Measurements from ENCODE around the gene MYRIP. TPM values are rescaled to one million over a fixed set of nuclear protein-coding genes. Genes with fewer than 3 reads are reported as not detected.
A peak's percentile ranks its signal among the peaks of the same experiment; 100 is the strongest.

The MYRIP gene
- total RNA-seq, 4 donors from 2014 or later: 1.6 to 7.1 (median 3.6) TPM

- no peaks in the 10 kb centered on the region for H3K9me3 ChIP-seq
- WGBS, 2 donors: 94 to 98% methylated on average over 2 of the region's 2 CpGs
- DNase-seq: no peak
- H3K4me1 ChIP-seq: peaks cover 0 to 6% of the 10 kb centered on the region in 2 donors
- no peak overlapping the region for H3K4me3 ChIP-seq (replicated peaks in 1 of 3)
- no peak overlapping the region for H3K27ac ChIP-seq
- TF ChIP-seq CTCF (IDR thresholded peaks at IDR 0.05) (no peak), POLR2A (IDR thresholded peaks at IDR 0.05) (no peak)
- H3K27me3 ChIP-seq: no peaks in the 10 kb centered on the region
- no peaks in the 10 kb centered on the region for H3K36me3 ChIP-seq
- intact Hi-C loops (cut with DNase I): no loop called here
These were observed 488.7 kb downstream of the MYRIP start for GRCh38 chr3:40298075-40298474.

DNA sequence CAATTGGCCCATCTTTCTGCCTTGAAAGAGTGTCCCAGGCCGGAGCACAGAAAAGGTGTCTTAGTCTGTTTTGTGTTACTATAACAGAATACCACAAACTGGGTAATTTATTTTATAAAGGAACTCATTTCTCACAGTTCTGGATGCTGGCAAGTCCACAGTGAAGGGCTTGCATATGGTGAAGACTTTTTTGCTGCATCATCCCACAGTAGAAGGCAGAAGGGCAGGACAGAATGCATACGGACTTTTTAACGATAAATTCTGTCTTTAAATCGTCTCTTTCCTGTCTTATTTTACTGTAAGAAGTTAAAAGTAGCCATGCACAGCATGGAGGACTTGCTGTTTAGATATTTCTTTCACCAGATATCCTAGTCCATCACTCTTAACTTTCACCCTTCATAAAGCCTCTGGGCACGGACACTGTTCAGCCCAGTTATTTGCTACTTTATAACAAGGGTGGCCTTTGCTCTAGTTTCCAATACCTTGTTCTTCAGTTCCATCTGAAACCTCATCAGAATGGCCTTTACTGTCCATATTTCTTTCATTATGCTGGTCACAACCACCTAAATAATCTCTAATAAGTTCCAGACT, 489.8 kb downstream of the MYRIP start:
- Histone ChIP-seq H3K27ac (peak overlapping the region in 1 of 3 donors; percentile 22), H3K4me3 (replicated peaks in 1 of 3) (no peak overlapping the region), H3K36me3 (no peaks in the 10 kb centered on the region), H3K4me1 (peaks cover 0 to 6% of the 10 kb centered on the region in 2 donors), H3K9me3 (no peaks in the 10 kb centered on the region), H3K27me3 (no peaks in the 10 kb centered on the region)
- WGBS, 2 donors: 95 to 96% methylated on average over 5 of the region's 5 CpGs
- intact Hi-C loops (cut with DNase I): no loop called here
- no peak for TF ChIP-seq CTCF (IDR thresholded peaks at IDR 0.05)
- TF ChIP-seq POLR2A (IDR thresholded peaks at IDR 0.05): no peak
- no peak for DNase-seq

DNA sequence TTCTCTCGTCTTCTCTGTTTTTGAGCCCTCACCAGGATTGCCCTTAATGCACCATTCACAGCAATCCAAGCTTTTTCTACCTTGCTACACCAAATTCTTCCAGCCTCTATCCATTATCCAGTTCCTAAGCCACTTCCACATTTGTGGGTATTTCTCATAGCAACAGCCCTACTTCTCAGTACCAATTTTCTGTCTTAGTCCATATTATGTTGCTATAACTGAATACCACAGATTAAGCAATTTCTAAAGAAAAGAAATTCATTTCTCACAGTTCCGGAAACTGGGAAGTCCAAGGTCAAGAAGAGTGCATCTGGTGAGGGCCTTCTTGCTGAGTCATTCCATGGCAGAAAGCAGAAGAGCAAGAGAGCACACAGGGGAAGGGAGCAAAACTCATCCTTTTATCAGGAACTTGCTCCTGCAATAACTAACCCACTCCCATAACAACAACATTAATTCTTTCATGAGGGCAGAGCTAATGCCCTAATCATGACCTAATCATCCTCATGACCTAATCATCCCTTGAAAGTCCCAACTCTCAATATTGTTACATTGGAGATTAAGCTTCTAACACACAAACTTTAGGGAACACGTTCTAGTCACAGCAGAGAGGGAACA, 490.4 kb downstream of the MYRIP start:
- 82 to 85% methylated on average over 3 of the region's 3 CpGs for WGBS, 2 donors
- TF ChIP-seq POLR2A (IDR thresholded peaks at IDR 0.05) (no peak), CTCF (IDR thresholded peaks at IDR 0.05) (no peak)
- intact Hi-C loops (cut with DNase I): no loop called here
- Histone ChIP-seq H3K4me1 (peaks cover 0 to 6% of the 10 kb centered on the region in 2 donors), H3K4me3 (replicated peaks in 1 of 3) (no peak overlapping the region), H3K27me3 (no peaks in the 10 kb centered on the region), H3K27ac (peak overlapping the region in 1 of 3 donors; percentile 22), H3K36me3 (no peaks in the 10 kb centered on the region), H3K9me3 (no peaks in the 10 kb centered on the region)
- no peak for DNase-seq

DNA sequence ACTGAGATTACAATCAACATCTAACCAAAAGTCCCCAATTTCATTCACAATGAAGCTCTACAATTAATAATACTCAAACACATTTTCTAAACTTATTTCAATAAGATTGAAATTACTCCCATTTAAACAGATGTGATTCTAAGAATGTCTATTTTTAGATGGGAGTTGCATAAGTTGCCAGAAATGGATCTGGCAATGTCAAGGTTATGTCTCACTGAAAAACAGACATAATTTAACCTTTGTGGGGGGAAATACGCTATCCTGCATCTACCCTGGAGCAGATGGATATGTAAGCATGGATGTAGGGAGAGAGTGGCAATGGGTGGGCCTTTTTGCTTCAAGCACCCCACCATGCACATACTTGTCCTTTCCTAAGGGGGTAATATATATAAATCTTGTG, 493.4 kb downstream of the MYRIP start:
- Histone ChIP-seq H3K4me1 (peaks cover 0 to 6% of the 10 kb centered on the region in 2 donors), H3K27me3 (no peaks in the 10 kb centered on the region), H3K27ac (no peak overlapping the region), H3K36me3 (no peaks in the 10 kb centered on the region), H3K4me3 (replicated peaks in 1 of 3) (no peak overlapping the region), H3K9me3 (no peaks in the 10 kb centered on the region)
- no peak for DNase-seq
- intact Hi-C loops (cut with DNase I): no loop called here
- TF ChIP-seq CTCF (IDR thresholded peaks at IDR 0.05) (no peak), POLR2A (IDR thresholded peaks at IDR 0.05) (no peak)
- WGBS, 2 donors: 82 to 100% methylated on average over 1 of the region's 1 CpG

- Histone ChIP-seq H3K27me3 (no peaks in the 10 kb centered on the region), H3K27ac (no peak overlapping the region), H3K9me3 (no peaks in the 10 kb centered on the region), H3K4me1 (peaks cover 4 to 10% of the 10 kb centered on the region in 2 donors), H3K4me3 (replicated peaks in 1 of 3) (no peak overlapping the region), H3K36me3 (no peaks in the 10 kb centered on the region)
- 86 to 100% methylated on average over 2 of the region's 2 CpGs for WGBS, 2 donors
- no peak for DNase-seq
- TF ChIP-seq CTCF (IDR thresholded peaks at IDR 0.05) (no peak), POLR2A (IDR thresholded peaks at IDR 0.05) (no peak)
- intact Hi-C loops (cut with DNase I): no loop called here
These were observed 494.9 kb downstream of the MYRIP start for GRCh38 chr3:40304352-40304751.

Data from thyroid gland (tissue), 4 donors.